Measurements from ENCODE around the gene C19orf25.

Gene C19orf25

GRCh38 chr19:1496714-1497577 lies 17.9 kb upstream of the C19orf25 start:
- H3K27ac ChIP-seq (ENCODE audit: insufficient read depth, low read length, poor library complexity, severe bottlenecking): no peak overlapping the region
- no peaks in the 10 kb centered on the region for H3K4me1 ChIP-seq (ENCODE audit: control insufficient read depth, insufficient read depth, low read length, poor library complexity, severe bottlenecking)
- H3K36me3 ChIP-seq (ENCODE audit: control insufficient read depth, insufficient read depth, low read length): no peaks in the 10 kb centered on the region
- H3K9me3 ChIP-seq (ENCODE audit: control insufficient read depth, low read length): no peaks in the 10 kb centered on the region
- no peaks in the 10 kb centered on the region for H3K27me3 ChIP-seq (replicated peaks; ENCODE audit: control insufficient read depth, insufficient read depth, low read length, poor library complexity, severe bottlenecking)
- DNase-seq: no peak
- no peak overlapping the region for H3K4me3 ChIP-seq (ENCODE audit: insufficient read depth, low read depth, low read length, poor library complexity, severe bottlenecking)

GRCh38 chr19:1495799-1496713 lies 17.0 kb upstream of the C19orf25 start:
- no peaks in the 10 kb centered on the region for H3K27me3 ChIP-seq (replicated peaks; ENCODE audit: control insufficient read depth, insufficient read depth, low read length, poor library complexity, severe bottlenecking)
- no peak overlapping the region for H3K27ac ChIP-seq (ENCODE audit: insufficient read depth, low read length, poor library complexity, severe bottlenecking)

GRCh38 chr19:1495051-1495798 lies 16.2 kb upstream of the C19orf25 start:
- DNase-seq: no peak
- Histone ChIP-seq H3K4me3 (ENCODE audit: insufficient read depth, low read depth, low read length, poor library complexity, severe bottlenecking) (no peak overlapping the region), H3K27me3 (replicated peaks; ENCODE audit: control insufficient read depth, insufficient read depth, low read length, poor library complexity, severe bottlenecking) (no peaks in the 10 kb centered on the region), H3K4me1 (ENCODE audit: control insufficient read depth, insufficient read depth, low read length, poor library complexity, severe bottlenecking) (peaks cover 9% of the 10 kb centered on the region), H3K9me3 (ENCODE audit: control insufficient read depth, low read length) (no peaks in the 10 kb centered on the region), H3K36me3 (ENCODE audit: control insufficient read depth, insufficient read depth, low read length) (no peaks in the 10 kb centered on the region), H3K27ac (ENCODE audit: insufficient read depth, low read length, poor library complexity, severe bottlenecking) (no peak overlapping the region)

More at GRCh38 chr19:1495799-1496713, 17.0 kb upstream of the C19orf25 start:
- no peak overlapping the region for H3K4me3 ChIP-seq (ENCODE audit: insufficient read depth, low read depth, low read length, poor library complexity, severe bottlenecking)
- H3K36me3 ChIP-seq (ENCODE audit: control insufficient read depth, insufficient read depth, low read length): no peaks in the 10 kb centered on the region
- no peak for DNase-seq
- H3K4me1 ChIP-seq (ENCODE audit: control insufficient read depth, insufficient read depth, low read length, poor library complexity, severe bottlenecking): peaks cover 7% of the 10 kb centered on the region
- H3K9me3 ChIP-seq (ENCODE audit: control insufficient read depth, low read length): no peaks in the 10 kb centered on the region

GRCh38 chr19:1494115-1494815 lies 15.2 kb upstream of the C19orf25 start:
- H3K27me3 ChIP-seq (replicated peaks; ENCODE audit: control insufficient read depth, insufficient read depth, low read length, poor library complexity, severe bottlenecking): no peaks in the 10 kb centered on the region
- H3K27ac ChIP-seq (ENCODE audit: insufficient read depth, low read length, poor library complexity, severe bottlenecking): no peak overlapping the region
- no peaks in the 10 kb centered on the region for H3K36me3 ChIP-seq (ENCODE audit: control insufficient read depth, insufficient read depth, low read length)
- H3K4me3 ChIP-seq (ENCODE audit: insufficient read depth, low read depth, low read length, poor library complexity, severe bottlenecking): no peak overlapping the region
- no peak for DNase-seq
- peaks cover 18% of the 10 kb centered on the region for H3K4me1 ChIP-seq (ENCODE audit: control insufficient read depth, insufficient read depth, low read length, poor library complexity, severe bottlenecking)
- no peaks in the 10 kb centered on the region for H3K9me3 ChIP-seq (ENCODE audit: control insufficient read depth, low read length)

- Histone ChIP-seq H3K27me3 (replicated peaks; ENCODE audit: control insufficient read depth, insufficient read depth, low read length, poor library complexity, severe bottlenecking) (no peaks in the 10 kb centered on the region), H3K4me1 (ENCODE audit: control insufficient read depth, insufficient read depth, low read length, poor library complexity, severe bottlenecking) (peaks cover 18% of the 10 kb centered on the region), H3K36me3 (ENCODE audit: control insufficient read depth, insufficient read depth, low read length) (no peaks in the 10 kb centered on the region), H3K9me3 (ENCODE audit: control insufficient read depth, low read length) (no peaks in the 10 kb centered on the region), H3K27ac (ENCODE audit: insufficient read depth, low read length, poor library complexity, severe bottlenecking) (no peak overlapping the region), H3K4me3 (ENCODE audit: insufficient read depth, low read depth, low read length, poor library complexity, severe bottlenecking) (no peak overlapping the region)
- no peak for DNase-seq
These were observed 13.5 kb upstream of the C19orf25 start for GRCh38 chr19:1492474-1493006.

- Histone ChIP-seq H3K4me1 (ENCODE audit: control insufficient read depth, insufficient read depth, low read length, poor library complexity, severe bottlenecking) (peaks cover 18% of the 10 kb centered on the region), H3K27ac (ENCODE audit: insufficient read depth, low read length, poor library complexity, severe bottlenecking) (no peak overlapping the region), H3K4me3 (ENCODE audit: insufficient read depth, low read depth, low read length, poor library complexity, severe bottlenecking) (no peak overlapping the region), H3K36me3 (ENCODE audit: control insufficient read depth, insufficient read depth, low read length) (no peaks in the 10 kb centered on the region), H3K9me3 (ENCODE audit: control insufficient read depth, low read length) (no peaks in the 10 kb centered on the region), H3K27me3 (replicated peaks; ENCODE audit: control insufficient read depth, insufficient read depth, low read length, poor library complexity, severe bottlenecking) (no peaks in the 10 kb centered on the region)
- no peak for DNase-seq
These were observed 12.8 kb upstream of the C19orf25 start for GRCh38 chr19:1491849-1492170.

GRCh38 chr19:1491114-1491848 lies 12.3 kb upstream of the C19orf25 start, which contains the start of gene REEP6:
TSS of gene REEP6 (plus strand) at chr19:1491181. CDS start at chr19:1491270, 89 bp downstream.
- Histone ChIP-seq H3K36me3 (ENCODE audit: control insufficient read depth, insufficient read depth, low read length) (no peaks in the 10 kb centered on the region), H3K4me3 (ENCODE audit: insufficient read depth, low read depth, low read length, poor library complexity, severe bottlenecking) (peak within 1 kb of the TSS; percentile 58), H3K27ac (ENCODE audit: insufficient read depth, low read length, poor library complexity, severe bottlenecking) (peak within 1 kb of the TSS; percentile 41), H3K4me1 (ENCODE audit: control insufficient read depth, insufficient read depth, low read length, poor library complexity, severe bottlenecking) (peaks cover 18% of the 10 kb centered on the region), H3K27me3 (replicated peaks; ENCODE audit: control insufficient read depth, insufficient read depth, low read length, poor library complexity, severe bottlenecking) (no peaks in the 10 kb centered on the region), H3K9me3 (ENCODE audit: control insufficient read depth, low read length) (no peaks in the 10 kb centered on the region)
- DNase-seq: no peak

- peak; percentile 96 to 98 (median 97) for DNase-seq
- H3K36me3 ChIP-seq (ENCODE audit: control insufficient read depth, insufficient read depth, low read length): no peaks in the 10 kb centered on the region
- no peaks in the 10 kb centered on the region for H3K27me3 ChIP-seq (replicated peaks; ENCODE audit: control insufficient read depth, insufficient read depth, low read length, poor library complexity, severe bottlenecking)
- peak within 1 kb of the TSS; percentile 58 for H3K4me3 ChIP-seq (ENCODE audit: insufficient read depth, low read depth, low read length, poor library complexity, severe bottlenecking)
- H3K9me3 ChIP-seq (ENCODE audit: control insufficient read depth, low read length): no peaks in the 10 kb centered on the region
- H3K4me1 ChIP-seq (ENCODE audit: control insufficient read depth, insufficient read depth, low read length, poor library complexity, severe bottlenecking): peaks cover 18% of the 10 kb centered on the region
- H3K27ac ChIP-seq (ENCODE audit: insufficient read depth, low read length, poor library complexity, severe bottlenecking): peak within 1 kb of the TSS; percentile 41
These were observed 11.5 kb upstream of the C19orf25 start, which contains the start of gene PCSK4 for GRCh38 chr19:1490311-1491113. TSS of gene PCSK4 (minus strand) at chr19:1490350. CDS start at chr19:1490346, 4 bp downstream.
